ENCODE results near the gene RASGEF1C.
"Not testable (repeated sequence)": the region's sequence is repeated elsewhere in the genome, so short reads cannot be mapped to it uniquely, and the experiment has no call there.

Gene RASGEF1C

GRCh38 chr5:180089628-180090027, 119.4 kb downstream of the RASGEF1C start:
- H3K36me3 ChIP-seq (ENCODE audit: control insufficient read depth in 5 of 5, insufficient read depth in 5 of 5, low read length in 5 of 5); H3K9me3 ChIP-seq (ENCODE audit: control insufficient read depth in 5 of 5, low read length in 5 of 5); H3K27me3 ChIP-seq (ENCODE audit: control insufficient read depth in 5 of 5, insufficient read depth in 4 of 5, low read length in 5 of 5): not testable (repeated sequence)
- H3K27ac ChIP-seq (ENCODE audit: low read depth, low read length): peak overlapping the region; percentile 81
- peaks cover 2 to 33% (median 10%) of the 10 kb centered on the region in 5 donors for H3K4me1 ChIP-seq (ENCODE audit: control insufficient read depth in 5 of 5, insufficient read depth in 5 of 5, low read length in 5 of 5)
- H3K4me3 ChIP-seq (ENCODE audit: low read depth in 1 of 5, low read length in 5 of 5): peak overlapping the region in 4 of 5 donors; percentile 71 to 77 (median 75)
- peak overlapping the region in 3 of 5 donors; percentile 80 to 86 (median 82) for H3K9ac ChIP-seq (ENCODE audit: low read length in 5 of 5)

GRCh38 chr5:180088561-180088960, 120.5 kb downstream of the RASGEF1C start:
- no peaks in the 10 kb centered on the region for H3K27me3 ChIP-seq (ENCODE audit: control insufficient read depth in 5 of 5, insufficient read depth in 4 of 5, low read length in 5 of 5)
- H3K4me3 ChIP-seq (ENCODE audit: low read depth in 1 of 5, low read length in 5 of 5): no peak overlapping the region
- no peaks in the 10 kb centered on the region for H3K9me3 ChIP-seq (ENCODE audit: control insufficient read depth in 5 of 5, low read length in 5 of 5)
- H3K36me3 ChIP-seq (ENCODE audit: control insufficient read depth in 5 of 5, insufficient read depth in 5 of 5, low read length in 5 of 5): no peaks in the 10 kb centered on the region
- H3K27ac ChIP-seq (ENCODE audit: low read depth, low read length): no peak overlapping the region
- H3K4me1 ChIP-seq (ENCODE audit: control insufficient read depth in 5 of 5, insufficient read depth in 5 of 5, low read length in 5 of 5): peaks cover 2 to 28% (median 10%) of the 10 kb centered on the region in 5 donors
- no peak overlapping the region for H3K9ac ChIP-seq (ENCODE audit: low read length in 5 of 5)

- no peak overlapping the region for H3K9ac ChIP-seq (ENCODE audit: low read length in 5 of 5)
- H3K4me3 ChIP-seq (ENCODE audit: low read depth in 1 of 5, low read length in 5 of 5): no peak overlapping the region
- H3K27ac ChIP-seq (ENCODE audit: low read depth, low read length): no peak overlapping the region
- no peaks in the 10 kb centered on the region for H3K9me3 ChIP-seq (ENCODE audit: control insufficient read depth in 5 of 5, low read length in 5 of 5)
- H3K27me3 ChIP-seq (ENCODE audit: control insufficient read depth in 5 of 5, insufficient read depth in 4 of 5, low read length in 5 of 5): no peaks in the 10 kb centered on the region
- H3K36me3 ChIP-seq (ENCODE audit: control insufficient read depth in 5 of 5, insufficient read depth in 5 of 5, low read length in 5 of 5): no peaks in the 10 kb centered on the region
- peaks cover 2 to 18% (median 7%) of the 10 kb centered on the region in 5 donors for H3K4me1 ChIP-seq (ENCODE audit: control insufficient read depth in 5 of 5, insufficient read depth in 5 of 5, low read length in 5 of 5)
Observed at GRCh38 chr5:180086816-180087399, 122.1 kb downstream of the RASGEF1C start.

GRCh38 chr5:180085837-180086236, 123.2 kb downstream of the RASGEF1C start:
- Histone ChIP-seq H3K9me3 (ENCODE audit: control insufficient read depth in 5 of 5, low read length in 5 of 5) (no peaks in the 10 kb centered on the region), H3K4me1 (ENCODE audit: control insufficient read depth in 5 of 5, insufficient read depth in 5 of 5, low read length in 5 of 5) (peaks cover 0 to 12% (median 4%) of the 10 kb centered on the region in 5 donors), H3K4me3 (ENCODE audit: low read depth in 1 of 5, low read length in 5 of 5) (no peak overlapping the region), H3K36me3 (ENCODE audit: control insufficient read depth in 5 of 5, insufficient read depth in 5 of 5, low read length in 5 of 5) (no peaks in the 10 kb centered on the region), H3K27me3 (ENCODE audit: control insufficient read depth in 5 of 5, insufficient read depth in 4 of 5, low read length in 5 of 5) (no peaks in the 10 kb centered on the region), H3K27ac (ENCODE audit: low read depth, low read length) (no peak overlapping the region), H3K9ac (ENCODE audit: low read length in 5 of 5) (no peak overlapping the region)

- Histone ChIP-seq H3K27me3 (ENCODE audit: control insufficient read depth in 5 of 5, insufficient read depth in 4 of 5, low read length in 5 of 5) (no peaks in the 10 kb centered on the region), H3K27ac (ENCODE audit: low read depth, low read length) (no peak overlapping the region)
Observed at GRCh38 chr5:180084638-180085561, 124.1 kb downstream of the RASGEF1C start.

GRCh38 chr5:180083529-180084060, 125.4 kb downstream of the RASGEF1C start:
- Histone ChIP-seq H3K27me3 (ENCODE audit: control insufficient read depth in 5 of 5, insufficient read depth in 4 of 5, low read length in 5 of 5) (no peaks in the 10 kb centered on the region), H3K4me1 (ENCODE audit: control insufficient read depth in 5 of 5, insufficient read depth in 5 of 5, low read length in 5 of 5) (peaks cover 0 to 7% (median 0%) of the 10 kb centered on the region in 5 donors), H3K9me3 (ENCODE audit: control insufficient read depth in 5 of 5, low read length in 5 of 5) (no peaks in the 10 kb centered on the region), H3K36me3 (ENCODE audit: control insufficient read depth in 5 of 5, insufficient read depth in 5 of 5, low read length in 5 of 5) (no peaks in the 10 kb centered on the region), H3K27ac (ENCODE audit: low read depth, low read length) (no peak overlapping the region), H3K9ac (ENCODE audit: low read length in 5 of 5) (no peak overlapping the region), H3K4me3 (ENCODE audit: low read depth in 1 of 5, low read length in 5 of 5) (no peak overlapping the region)

More at GRCh38 chr5:180084638-180085561, 124.1 kb downstream of the RASGEF1C start:
- no peak overlapping the region for H3K9ac ChIP-seq (ENCODE audit: low read length in 5 of 5)
- H3K4me3 ChIP-seq (ENCODE audit: low read depth in 1 of 5, low read length in 5 of 5): no peak overlapping the region
- H3K36me3 ChIP-seq (ENCODE audit: control insufficient read depth in 5 of 5, insufficient read depth in 5 of 5, low read length in 5 of 5): no peaks in the 10 kb centered on the region
- no peaks in the 10 kb centered on the region for H3K9me3 ChIP-seq (ENCODE audit: control insufficient read depth in 5 of 5, low read length in 5 of 5)
- H3K4me1 ChIP-seq (ENCODE audit: control insufficient read depth in 5 of 5, insufficient read depth in 5 of 5, low read length in 5 of 5): peaks cover 0 to 8% (median under 1%) of the 10 kb centered on the region in 5 donors

- no peaks in the 10 kb centered on the region for H3K9me3 ChIP-seq (ENCODE audit: control insufficient read depth in 5 of 5, low read length in 5 of 5)
- H3K4me1 ChIP-seq (ENCODE audit: control insufficient read depth in 5 of 5, insufficient read depth in 5 of 5, low read length in 5 of 5): peaks cover 0 to 15% (median 7%) of the 10 kb centered on the region in 5 donors
- H3K9ac ChIP-seq (ENCODE audit: low read length in 5 of 5): no peak overlapping the region
- no peak overlapping the region for H3K4me3 ChIP-seq (ENCODE audit: low read depth in 1 of 5, low read length in 5 of 5)
- no peaks in the 10 kb centered on the region for H3K36me3 ChIP-seq (ENCODE audit: control insufficient read depth in 5 of 5, insufficient read depth in 5 of 5, low read length in 5 of 5)
- no peak overlapping the region for H3K27ac ChIP-seq (ENCODE audit: low read depth, low read length)
- no peaks in the 10 kb centered on the region for H3K27me3 ChIP-seq (ENCODE audit: control insufficient read depth in 5 of 5, insufficient read depth in 4 of 5, low read length in 5 of 5)
Observed at GRCh38 chr5:180082633-180083420, 126.2 kb downstream of the RASGEF1C start.

GRCh38 chr5:180081481-180081880, 127.5 kb downstream of the RASGEF1C start:
- Histone ChIP-seq H3K4me3 (ENCODE audit: low read depth in 1 of 5, low read length in 5 of 5) (no peak overlapping the region), H3K27me3 (ENCODE audit: control insufficient read depth in 5 of 5, insufficient read depth in 4 of 5, low read length in 5 of 5) (no peaks in the 10 kb centered on the region), H3K9ac (ENCODE audit: low read length in 5 of 5) (no peak overlapping the region), H3K4me1 (ENCODE audit: control insufficient read depth in 5 of 5, insufficient read depth in 5 of 5, low read length in 5 of 5) (peaks cover 0 to 19% (median 10%) of the 10 kb centered on the region in 5 donors), H3K36me3 (ENCODE audit: control insufficient read depth in 5 of 5, insufficient read depth in 5 of 5, low read length in 5 of 5) (no peaks in the 10 kb centered on the region), H3K9me3 (ENCODE audit: control insufficient read depth in 5 of 5, low read length in 5 of 5) (no peaks in the 10 kb centered on the region), H3K27ac (ENCODE audit: low read depth, low read length) (no peak overlapping the region)

- H3K27ac ChIP-seq (ENCODE audit: low read depth, low read length): no peak overlapping the region
- peak overlapping the region in 1 of 5 donors; percentile 11 for H3K4me3 ChIP-seq (ENCODE audit: low read depth in 1 of 5, low read length in 5 of 5)
- H3K27me3 ChIP-seq (ENCODE audit: control insufficient read depth in 5 of 5, insufficient read depth in 4 of 5, low read length in 5 of 5): no peaks in the 10 kb centered on the region
- no peaks in the 10 kb centered on the region for H3K36me3 ChIP-seq (ENCODE audit: control insufficient read depth in 5 of 5, insufficient read depth in 5 of 5, low read length in 5 of 5)
- no peak overlapping the region for H3K9ac ChIP-seq (ENCODE audit: low read length in 5 of 5)
- H3K9me3 ChIP-seq (ENCODE audit: control insufficient read depth in 5 of 5, low read length in 5 of 5): no peaks in the 10 kb centered on the region
- H3K4me1 ChIP-seq (ENCODE audit: control insufficient read depth in 5 of 5, insufficient read depth in 5 of 5, low read length in 5 of 5): peaks cover 0 to 19% (median 10%) of the 10 kb centered on the region in 5 donors
Observed at GRCh38 chr5:180080486-180081280, 128.3 kb downstream of the RASGEF1C start.

Data from subcutaneous abdominal adipose tissue (tissue), 5 donors.